C4-2B (cell line): ENCODE results near the gene MEIOB.

Experiments
- CTCF ChIP-seq: fragments of 450-650 bp; conservative IDR thresholded peaks from 2 replicates; pipeline ENCODE4 v1.5.1; 2017; ENCODE audit warnings: mild to moderate bottlenecking
- ZFX ChIP-seq: fragments of 450-650 bp; IDR thresholded peaks from 2 replicates; pipeline ENCODE4 v1.6.1; 2017

GRCh38 chr16:1884155-1884760 lies 12.3 kb upstream of the MEIOB start:
- TF ChIP-seq ZFX (no peak), CTCF (no peak; the same call in 1 of the 2 replicates)
